Muscle layer of colon (tissue), 2 donors: ENCODE data around the gene SPDYE16.
A peak's percentile ranks its signal among the peaks of the same experiment; 100 is the strongest.
"Not testable (repeated sequence)": the region's sequence is repeated elsewhere in the genome, so short reads cannot be mapped to it uniquely, and the experiment has no call there.

Source experiments
- H3K27ac ChIP-seq: one replicate; pipeline ENCODE4 v1.7.0; 2013; ENCODE audit warnings: low read depth, mild to moderate bottlenecking, low read length, moderate library complexity
- H3K27me3 ChIP-seq, 2 donors: one replicate each; pipeline ENCODE4 v1.7.0; 2013; ENCODE audit warnings: low read length in 2 of 2, mild to moderate bottlenecking in 2 of 2; ENCODE audit not compliant: insufficient read depth in 2 of 2, control insufficient read depth in 1 of 2
- H3K36me3 ChIP-seq: one replicate; pipeline ENCODE4 v1.7.0; 2013; ENCODE audit warnings: mild to moderate bottlenecking, low read length; ENCODE audit not compliant: insufficient read depth
- H3K4me1 ChIP-seq: one replicate; pipeline ENCODE4 v1.7.0; 2013; ENCODE audit warnings: mild to moderate bottlenecking, low read length; ENCODE audit not compliant: insufficient read depth
- H3K4me3 ChIP-seq, 2 donors: one replicate each; pipeline ENCODE4 v1.7.0; 2013; ENCODE audit warnings: low read length in 2 of 2, low read depth in 1 of 2, mild to moderate bottlenecking in 1 of 2, moderate library complexity in 1 of 2
- H3K9ac ChIP-seq: one replicate; pipeline ENCODE4 v1.7.0; 2013; ENCODE audit warnings: low read length
- H3K9me3 ChIP-seq: one replicate; pipeline ENCODE4 v1.7.0; 2013; ENCODE audit warnings: mild to moderate bottlenecking, low read length
- donor health status: abdominal sarcoma.
- donor health status: Adenocarcinoma of cecum.

Gene SPDYE16

GRCh38 chr7:76572296-76572695 lies 29.2 kb upstream of the SPDYE16 start:
- H3K4me1 ChIP-seq, H3K9me3 ChIP-seq, H3K9ac ChIP-seq, H3K36me3 ChIP-seq, H3K27ac ChIP-seq, H3K27me3 ChIP-seq, H3K4me3 ChIP-seq: not testable (repeated sequence)

GRCh38 chr7:76570324-76570775 lies 27.3 kb upstream of the SPDYE16 start:
- H3K27ac ChIP-seq, H3K4me3 ChIP-seq, H3K9me3 ChIP-seq, H3K36me3 ChIP-seq, H3K4me1 ChIP-seq, H3K9ac ChIP-seq, H3K27me3 ChIP-seq: not testable (repeated sequence)

DNA sequence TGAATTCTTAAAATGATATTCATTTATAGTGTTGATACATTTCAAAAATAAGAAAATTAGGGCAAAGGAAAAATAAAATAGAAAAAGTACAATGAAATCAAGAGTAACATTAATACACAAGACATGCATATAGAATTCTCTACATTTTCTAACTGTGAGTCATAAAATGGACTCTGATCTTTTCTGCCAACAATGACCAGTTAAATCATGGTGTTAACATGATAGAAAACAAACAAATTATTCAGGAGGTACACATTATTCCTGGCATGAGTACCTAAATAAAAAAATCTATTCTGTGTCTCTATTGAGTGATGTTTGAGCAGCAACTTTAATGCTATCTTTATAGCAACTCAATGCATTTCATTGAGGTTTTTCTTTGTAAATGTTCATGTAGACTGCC lies 25.6 kb upstream of the SPDYE16 start:
- not testable (repeated sequence) for H3K4me1 ChIP-seq, H3K4me3 ChIP-seq, H3K36me3 ChIP-seq, H3K27ac ChIP-seq, H3K27me3 ChIP-seq, H3K9me3 ChIP-seq, H3K9ac ChIP-seq

GRCh38 chr7:76567753-76568152 lies 24.7 kb upstream of the SPDYE16 start:
- H3K9ac ChIP-seq, H3K27me3 ChIP-seq, H3K36me3 ChIP-seq, H3K27ac ChIP-seq, H3K9me3 ChIP-seq, H3K4me3 ChIP-seq, H3K4me1 ChIP-seq: not testable (repeated sequence)

DNA sequence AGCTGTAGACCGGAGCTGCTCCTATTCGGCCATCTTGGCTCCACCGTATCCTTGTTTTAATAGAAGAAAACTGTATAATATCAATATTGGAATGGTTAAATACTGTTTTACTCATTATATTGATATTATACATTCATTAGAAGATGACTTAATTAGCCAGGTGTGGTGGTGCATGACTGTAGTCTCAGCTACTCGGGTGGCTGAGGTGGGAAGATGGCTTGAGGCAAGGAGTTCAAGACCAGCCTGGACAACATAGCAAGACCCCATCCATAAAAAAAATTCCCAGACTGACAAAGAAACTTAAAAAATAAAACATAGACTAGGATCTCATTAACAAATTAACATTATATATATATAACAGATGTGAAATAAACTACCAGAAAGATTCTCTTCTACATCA lies 24.2 kb upstream of the SPDYE16 start:
- H3K9ac ChIP-seq, H3K36me3 ChIP-seq, H3K4me3 ChIP-seq, H3K27me3 ChIP-seq, H3K4me1 ChIP-seq, H3K27ac ChIP-seq, H3K9me3 ChIP-seq: not testable (repeated sequence)

DNA sequence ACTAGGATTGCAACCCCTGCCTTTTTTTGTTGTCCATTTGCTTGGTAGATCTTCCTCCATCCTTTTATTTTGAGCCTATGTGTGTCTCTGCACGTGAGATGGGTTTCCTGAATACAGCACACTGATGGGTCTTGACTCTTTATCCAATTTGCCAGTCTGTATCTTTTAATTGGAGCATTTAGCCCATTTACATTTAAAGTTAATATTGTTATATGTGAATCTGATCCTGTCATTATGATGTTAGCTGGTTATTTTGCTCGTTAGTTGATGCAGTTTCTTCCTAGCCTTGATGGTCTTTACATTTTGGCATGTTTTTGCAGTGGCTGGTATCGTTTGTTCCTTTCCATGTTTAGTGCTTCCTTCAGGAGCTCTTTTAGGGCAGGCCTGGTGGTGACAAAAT lies 21.9 kb upstream of the SPDYE16 start:
- not testable (repeated sequence) for H3K9ac ChIP-seq, H3K36me3 ChIP-seq, H3K9me3 ChIP-seq, H3K27ac ChIP-seq, H3K4me1 ChIP-seq, H3K4me3 ChIP-seq, H3K27me3 ChIP-seq

DNA sequence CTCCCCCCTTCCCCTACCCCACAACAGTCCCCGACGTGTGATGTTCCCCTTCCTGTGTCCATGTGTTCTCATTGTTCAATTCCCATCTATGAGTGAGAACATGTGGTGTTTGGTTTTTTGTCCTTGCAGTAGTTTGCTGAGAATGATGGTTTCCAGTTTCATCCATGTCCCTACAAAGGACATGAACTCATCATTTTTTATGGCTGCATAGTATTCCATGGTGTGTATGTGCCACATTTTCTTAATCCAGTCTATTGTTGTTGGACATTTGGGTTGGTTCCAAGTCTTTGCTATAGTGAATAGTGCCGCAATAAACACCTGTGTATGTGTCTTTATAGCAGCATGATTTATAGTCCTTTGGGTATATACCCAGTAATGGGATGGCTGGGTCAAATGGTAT lies 18.2 kb upstream of the SPDYE16 start:
- not testable (repeated sequence) for H3K36me3 ChIP-seq, H3K9ac ChIP-seq, H3K4me3 ChIP-seq, H3K27ac ChIP-seq, H3K27me3 ChIP-seq, H3K9me3 ChIP-seq, H3K4me1 ChIP-seq

- H3K4me3 ChIP-seq, H3K9ac ChIP-seq, H3K4me1 ChIP-seq, H3K27me3 ChIP-seq, H3K36me3 ChIP-seq, H3K9me3 ChIP-seq, H3K27ac ChIP-seq: not testable (repeated sequence)
Measured at GRCh38 chr7:76560157-76560556, 17.1 kb upstream of the SPDYE16 start.

DNA sequence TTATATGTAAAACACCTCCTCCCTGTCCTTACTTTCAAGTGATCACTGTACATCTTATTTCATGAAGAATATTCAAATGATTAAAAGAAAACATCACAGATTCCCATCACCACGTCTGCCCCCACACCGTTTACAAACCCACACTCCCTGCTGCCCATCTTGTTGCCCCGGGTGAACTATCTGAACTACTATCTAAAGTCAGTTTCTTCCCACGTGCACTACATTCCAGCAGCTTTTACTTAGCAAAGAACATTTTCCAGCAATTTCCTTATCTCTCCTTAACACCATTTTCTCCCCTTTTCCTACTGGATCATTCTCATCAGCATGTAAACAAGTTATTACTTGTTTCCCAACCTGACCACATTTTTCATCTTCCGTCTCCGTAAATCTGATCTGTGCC lies 16.6 kb upstream of the SPDYE16 start:
- H3K36me3 ChIP-seq, H3K27ac ChIP-seq, H3K9ac ChIP-seq, H3K27me3 ChIP-seq, H3K9me3 ChIP-seq, H3K4me1 ChIP-seq, H3K4me3 ChIP-seq: not testable (repeated sequence)

- H3K36me3 ChIP-seq, H3K9ac ChIP-seq, H3K27ac ChIP-seq, H3K27me3 ChIP-seq, H3K4me3 ChIP-seq, H3K4me1 ChIP-seq, H3K9me3 ChIP-seq: not testable (repeated sequence)
Measured at GRCh38 chr7:76551992-76552391, 8.9 kb upstream of the SPDYE16 start.

DNA sequence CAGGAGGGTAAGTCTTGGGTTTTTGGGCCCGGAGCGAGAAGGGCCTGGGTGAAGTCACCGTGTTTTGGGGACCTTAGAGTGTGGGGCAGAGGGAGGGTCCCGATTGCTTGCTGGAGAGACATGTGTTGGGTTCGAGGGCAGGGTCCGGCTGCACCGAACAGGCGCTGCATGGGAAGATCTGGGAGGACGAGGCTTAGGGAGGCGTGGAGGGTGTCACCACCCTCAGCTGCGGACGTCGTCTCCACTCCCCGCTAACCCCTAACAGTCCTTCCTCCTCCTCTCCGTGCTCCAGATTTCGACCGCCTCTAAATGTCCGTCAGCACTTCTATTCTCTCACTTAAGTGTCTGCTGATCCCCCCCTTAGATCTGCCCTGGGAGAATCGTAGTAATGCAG lies 6.8 kb upstream of the SPDYE16 start:
- not testable (repeated sequence) for H3K27me3 ChIP-seq, H3K9me3 ChIP-seq, H3K36me3 ChIP-seq, H3K9ac ChIP-seq, H3K4me1 ChIP-seq
- Histone ChIP-seq H3K27ac (peak overlapping the region; percentile 75), H3K4me3 (peak overlapping the region; percentile 50 to 77)

GRCh38 chr7:76549025-76549854 lies 6.1 kb upstream of the SPDYE16 start:
- H3K4me1 ChIP-seq, H3K9me3 ChIP-seq, H3K9ac ChIP-seq, H3K36me3 ChIP-seq, H3K27me3 ChIP-seq: not testable (repeated sequence)
- H3K4me3 ChIP-seq, result peak overlapping the region; percentile 50 to 77
- H3K27ac ChIP-seq, result peak overlapping the region; percentile 75
